Kidney (tissue), 14 donors: Measurements from ENCODE around the gene COX17. TPM values are rescaled to one million over a fixed set of nuclear protein-coding genes. Genes with fewer than 3 reads are reported as not detected.
A peak's percentile ranks its signal among the peaks of the same experiment; 100 is the strongest.

Experiments
- DNase-seq, 5 donors: peaks; one replicate each; pipeline ENCODE4 v3.0.0-alpha.2; 2013 to 2020
- FAIRE-seq: peaks from 2 replicates; lab custom pipeline; 2012; peaks lifted over from hg19 to GRCh38; lab: Jason Lieb, UNC
- H3K27ac ChIP-seq, 2 donors: one replicate each; pipeline ENCODE4 v1.7.0; 2013; ENCODE audit warnings: low read depth in 2 of 2, low read length in 2 of 2, inconsistent platforms in 1 of 2
- H3K27me3 ChIP-seq: one replicate; pipeline ENCODE4 v1.7.1; 2013; ENCODE audit warnings: low read length, inconsistent platforms; ENCODE audit not compliant: control insufficient read depth, insufficient read depth
- H3K36me3 ChIP-seq, 3 donors: one replicate each; pipeline versions ENCODE4 v1.7.0 to v1.7.1; 2013; ENCODE audit warnings: low read length in 3 of 3, control low read depth in 1 of 3, inconsistent platforms in 1 of 3; ENCODE audit not compliant: insufficient read depth in 3 of 3, control insufficient read depth in 2 of 3
- H3K4me1 ChIP-seq, 3 donors: one replicate each; pipeline versions ENCODE4 v1.7.0 to v1.7.1; 2013; ENCODE audit warnings: low read length in 3 of 3, inconsistent platforms in 1 of 3, low read depth in 1 of 3; ENCODE audit not compliant: control insufficient read depth in 2 of 3, insufficient read depth in 2 of 3
- H3K4me3 ChIP-seq, 3 donors: one replicate each; pipeline versions ENCODE4 v1.7.0 to v1.8.1; 2013; ENCODE audit warnings: low read length in 3 of 3, control low read depth in 1 of 3, inconsistent platforms in 1 of 3
- H3K9ac ChIP-seq, 3 donors: one replicate each; pipeline versions ENCODE4 v1.7.0 to v1.7.1; 2013; ENCODE audit warnings: low read length in 3 of 3, control low read depth in 1 of 3, inconsistent platforms in 1 of 3
- H3K9me3 ChIP-seq, 3 donors: one replicate each; pipeline versions ENCODE4 v1.7.0 to v1.7.1; 2013; ENCODE audit warnings: low read length in 3 of 3, control low read depth in 1 of 3, inconsistent platforms in 1 of 3; ENCODE audit not compliant: control insufficient read depth in 2 of 3, insufficient read depth in 1 of 3
- CTCF ChIP-seq: IDR thresholded peaks from 3 replicates; pipeline ENCODE4 v1.5.1; 2012; ENCODE audit warnings: mild to moderate bottlenecking, moderate library complexity, borderline replicate concordance; ENCODE audit not compliant: insufficient read depth; ENCODE audit errors: extremely low read depth
- intact Hi-C: fragments of 100-400 bp; cut with DNase I; formaldehyde crosslinking; loops from one replicate; pipeline ENCODE4 v1.11.1; 2022
- polyA plus RNA-seq: library from polyadenylated mRNA; stranded (reverse); fragments of 350-450 nt; fragmentation: Illumina TruSeq; extraction: RNeasy Lipid Tissue Mini Kit (QIAGEN cat#74804); gene quantifications from one replicate; pipeline ENCODE4 v1.2.3, GENCODE V29; 2014; ENCODE audit warnings: low read depth, low replicate concordance; ENCODE audit not compliant: insufficient read depth
- total RNA-seq: library from RNA; stranded (reverse); fragmentation: NEBNext Ultra II Directional; extraction: Animal tissue kit (Norgen Biotek cat#: 25700); gene quantifications from one replicate; pipeline ENCODE4 v1.2.1, GENCODE V29; 2021
- donor health status: control.
- donor health status: control.
- donor health status: control.
- donor health status: control.
- donor health status: control.
- donor health status: DM: yes; HTN: yes; CAD: no.
- donor health status: Normal renal cell carcinoma (clear cell type).

COX17 gene
- total and polyA plus RNA-seq, 2 donors from 2014 or later: 46.4 to 218 TPM

GRCh38 chr3:119669906-119670570, 7.2 kb downstream of the COX17 start:
- FAIRE-seq (no peak), DNase-seq (no peak)
- Histone ChIP-seq H3K36me3 (peaks cover 4 to 20% (median 9%) of the 10 kb centered on the region in 3 donors), H3K9ac (no peak overlapping the region), H3K27me3 (no peaks in the 10 kb centered on the region), H3K4me1 (peaks cover 0 to 5% (median 0%) of the 10 kb centered on the region in 3 donors), H3K4me3 (no peak overlapping the region), H3K9me3 (no peaks in the 10 kb centered on the region), H3K27ac (peak overlapping the region in 1 of 2 donors; percentile 3)
- intact Hi-C loops: no loop called here
- no peak for TF ChIP-seq CTCF

GRCh38 chr3:119665954-119666559, 11.1 kb downstream of the COX17 start:
- H3K4me1 ChIP-seq: peaks cover 0 to 5% (median 0%) of the 10 kb centered on the region in 3 donors
- intact Hi-C loops: no loop called here
- H3K4me3 ChIP-seq: no peak overlapping the region
- no peaks in the 10 kb centered on the region for H3K9me3 ChIP-seq
- no peaks in the 10 kb centered on the region for H3K27me3 ChIP-seq
- FAIRE-seq: no peak
- no peak overlapping the region for H3K9ac ChIP-seq
- DNase-seq: no peak
- H3K36me3 ChIP-seq: peaks cover 0 to 7% (median 0%) of the 10 kb centered on the region in 3 donors
- TF ChIP-seq CTCF: no peak
- H3K27ac ChIP-seq: no peak overlapping the region

- H3K27ac ChIP-seq: no peak overlapping the region
- H3K27me3 ChIP-seq: no peaks in the 10 kb centered on the region
- H3K4me3 ChIP-seq: no peak overlapping the region
- H3K9ac ChIP-seq: no peak overlapping the region
- no peak for TF ChIP-seq CTCF
- DNase-seq (no peak), FAIRE-seq (no peak)
- H3K4me1 ChIP-seq: peaks cover 0 to 3% (median 0%) of the 10 kb centered on the region in 3 donors
- intact Hi-C loops: no loop called here
- H3K36me3 ChIP-seq: peaks cover 0 to 7% (median 0%) of the 10 kb centered on the region in 3 donors
- H3K9me3 ChIP-seq: no peaks in the 10 kb centered on the region
Observed at GRCh38 chr3:119664850-119665379, 12.3 kb downstream of the COX17 start.
